HepG2 (cell line): Measurements from ENCODE around the gene CNNM3.

ENCODE experiments used
- CEBPB ChIP-seq: IDR thresholded peaks from 2 replicates; pipeline ENCODE4 v1.6.1; 2011; ENCODE audit warnings: low read depth, low read length, improper control_type of control experiment, borderline replicate concordance
- CTCF ChIP-seq: sonication (generic); formaldehyde crosslinking; IDR thresholded peaks from 2 replicates; pipeline ENCODE4 v1.5.0; 2020; ENCODE audit warnings: mild to moderate bottlenecking, missing genetic modification reagents, moderate library complexity
- FIP1L1 ChIP-seq: fragments of 200-400 bp; formaldehyde crosslinking; IDR thresholded peaks from 2 replicates; pipeline ENCODE4 v1.6.1; 2018; ENCODE audit warnings: low read depth, mild to moderate bottlenecking, low read length, moderate library complexity, borderline replicate concordance; ENCODE audit not compliant: insufficient read depth
- FOXM1 ChIP-seq: sonication (generic); formaldehyde crosslinking; IDR thresholded peaks from 2 replicates; pipeline ENCODE4 v1.5.0; 2020; ENCODE audit warnings: missing genetic modification reagents
- RNF219 ChIP-seq: sonication (generic); formaldehyde crosslinking; IDR thresholded peaks from 2 replicates; pipeline ENCODE4 v1.5.0; 2020; ENCODE audit warnings: mild to moderate bottlenecking, missing genetic modification reagents
- SMC3 ChIP-seq: IDR thresholded peaks from 2 replicates; pipeline ENCODE4 v1.6.1; 2011; ENCODE audit warnings: low read length, improper control_type of control experiment
- TBL1XR1 ChIP-seq: fragments of 150-350 bp; IDR thresholded peaks from 2 replicates; pipeline ENCODE4 v1.6.1; 2014; ENCODE audit warnings: borderline replicate concordance, low read length; ENCODE audit not compliant: partially characterized antibody
- ZFP41 ChIP-seq: sonication (generic); formaldehyde crosslinking; IDR thresholded peaks from 2 replicates; pipeline ENCODE4 v1.4.0; 2020; ENCODE audit warnings: mild to moderate bottlenecking, missing genetic modification reagents, borderline replicate concordance
- ZNF274 ChIP-seq: sonication (generic); formaldehyde crosslinking; IDR thresholded peaks from 2 replicates; pipeline ENCODE4 v1.5.1; 2020; ENCODE audit warnings: mild to moderate bottlenecking, missing genetic modification reagents
- ZNF501 ChIP-seq: sonication (generic); formaldehyde crosslinking; IDR thresholded peaks from 2 replicates; pipeline ENCODE4 v1.5.1; 2020; ENCODE audit warnings: mild to moderate bottlenecking, moderate library complexity, missing genetic modification reagents
- ZNF639 ChIP-seq: conservative IDR thresholded peaks from 2 replicates; pipeline ENCODE4 v1.6.1; 2018; ENCODE audit warnings: missing genetic modification reagents
- TF ChIP-seq, protein P1 (sequence below): sonication (generic); IDR thresholded peaks from 2 replicates; pipeline ENCODE4 v1.6.1; 2016; ENCODE audit warnings: low read depth, borderline replicate concordance

- TF ChIP-seq CTCF (CRISPR knock-in tag), result no peak
- no peak for TF ChIP-seq ZNF274 (CRISPR knock-in tag)
- no peak for TF ChIP-seq ZNF501 (CRISPR knock-in tag)
- TF ChIP-seq FIP1L1, result no peak
- no peak for TF ChIP-seq FOXM1
- no peak for TF ChIP-seq RNF219 (CRISPR knock-in tag)
- TF ChIP-seq, protein P1, sequence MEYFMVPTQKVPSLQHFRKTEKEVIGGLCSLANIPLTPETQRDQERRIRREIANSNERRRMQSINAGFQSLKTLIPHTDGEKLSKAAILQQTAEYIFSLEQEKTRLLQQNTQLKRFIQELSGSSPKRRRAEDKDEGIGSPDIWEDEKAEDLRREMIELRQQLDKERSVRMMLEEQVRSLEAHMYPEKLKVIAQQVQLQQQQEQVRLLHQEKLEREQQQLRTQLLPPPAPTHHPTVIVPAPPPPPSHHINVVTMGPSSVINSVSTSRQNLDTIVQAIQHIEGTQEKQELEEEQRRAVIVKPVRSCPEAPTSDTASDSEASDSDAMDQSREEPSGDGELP, result no peak
- no peak for TF ChIP-seq SMC3
- no peak for TF ChIP-seq CEBPB
- no peak for TF ChIP-seq ZNF639 (CRISPR knock-in tag)
- TF ChIP-seq TBL1XR1, result no peak
- TF ChIP-seq ZFP41 (CRISPR knock-in tag), result no peak
These were observed 5.1 kb downstream of the CNNM3 start for GRCh38 chr2:96821113-96821675.
